Uterus (tissue), 4 donors: Measurements from ENCODE around the gene DIP2A. TPM values are rescaled to one million over a fixed set of nuclear protein-coding genes. Genes with fewer than 3 reads are reported as not detected.
"Not testable (repeated sequence)": the region's sequence is repeated elsewhere in the genome, so short reads cannot be mapped to it uniquely, and the experiment has no call there.

Experiments used
- DNase-seq, 2 donors: peaks; one replicate each; pipeline ENCODE4 v3.0.0-alpha.2; 2019 to 2020
- H3K27ac ChIP-seq, 2 donors: fragments of 200-600 bp; sonication (generic); 1 replicate in 1 of 2; 2 replicates in 1 of 2; pipeline ENCODE4 v1.5.1; 2016 to 2018
- H3K27me3 ChIP-seq, 2 donors: fragments of 200-600 bp; sonication (generic); one replicate each; pipeline ENCODE4 v1.5.1; 2018 to 2019; ENCODE audit warnings: control low read depth in 1 of 2
- H3K36me3 ChIP-seq, 2 donors: fragments of 200-600 bp; sonication (generic); one replicate each; pipeline ENCODE4 v1.5.1; 2019; ENCODE audit warnings: control low read depth in 1 of 2
- H3K4me1 ChIP-seq, 2 donors: fragments of 200-600 bp; sonication (generic); one replicate each; pipeline ENCODE4 v1.5.1; 2018 to 2019; ENCODE audit warnings: control low read depth in 1 of 2
- H3K4me3 ChIP-seq, 2 donors: fragments of 200-600 bp; sonication (generic); 1 replicate in 1 of 2; 2 replicates in 1 of 2; pipeline ENCODE4 v1.5.1; 2018 to 2019; ENCODE audit warnings: mild to moderate bottlenecking in 1 of 2
- H3K9me3 ChIP-seq, 2 donors: fragments of 200-600 bp; sonication (generic); one replicate each; pipeline ENCODE4 v1.5.1; 2019; ENCODE audit warnings: control low read depth in 1 of 2
- POLR2A ChIP-seq, 2 donors: fragments of 450-650 bp; IDR thresholded peaks; one replicate each; pipeline ENCODE4 v1.6.1; 2016; ENCODE audit warnings: antibody characterized with exemption in 2 of 2, mild to moderate bottlenecking in 1 of 2, moderate library complexity in 1 of 2
- intact Hi-C: fragments of 100-400 bp; cut with DNase I; formaldehyde crosslinking; loops from one replicate; pipeline ENCODE4 v1.15.1; 2023; ENCODE audit warnings: low total_unique reads
- total RNA-seq, 4 donors: library from RNA; depleted of rRNA in 3 of 4; stranded (reverse); fragments of >200 nt in 3 of 4; gene quantifications; one replicate each; pipeline versions ENCODE4 v1.1.0 to v1.2.4, GENCODE V29; 2014 to 2023
- TF ChIP-seq, protein P1 (sequence below), 4 experiments: fragments of 200-600 bp in 2 of 4; fragments of 450-650 bp in 2 of 4; sonication (generic) in 2 of 4; IDR thresholded peaks; one replicate each; pipeline ENCODE4 v1.5.1; 2016 to 2019; ENCODE audit warnings: antibody characterized with exemption in 4 of 4, mild to moderate bottlenecking in 2 of 4, moderate library complexity in 1 of 4
- donor health status: DM: yes; HTN: yes; CAD: no.

DIP2A gene
- total RNA-seq, 4 donors from 2014 or later = 51.0 to 56.3 (median 51.6) TPM

GRCh38 chr21:46441331-46441730 lies 17.4 kb upstream of the DIP2A start:
- no peak for DNase-seq
- Histone ChIP-seq H3K36me3 (no peaks in the 10 kb centered on the region), H3K9me3 (no peaks in the 10 kb centered on the region), H3K27me3 (no peaks in the 10 kb centered on the region), H3K4me3 (no peak overlapping the region), H3K27ac (no peak overlapping the region), H3K4me1 (no peaks in the 10 kb centered on the region)
- no peak for TF ChIP-seq POLR2A (IDR thresholded peaks at IDR 0.05)
- TF ChIP-seq, protein P1, sequence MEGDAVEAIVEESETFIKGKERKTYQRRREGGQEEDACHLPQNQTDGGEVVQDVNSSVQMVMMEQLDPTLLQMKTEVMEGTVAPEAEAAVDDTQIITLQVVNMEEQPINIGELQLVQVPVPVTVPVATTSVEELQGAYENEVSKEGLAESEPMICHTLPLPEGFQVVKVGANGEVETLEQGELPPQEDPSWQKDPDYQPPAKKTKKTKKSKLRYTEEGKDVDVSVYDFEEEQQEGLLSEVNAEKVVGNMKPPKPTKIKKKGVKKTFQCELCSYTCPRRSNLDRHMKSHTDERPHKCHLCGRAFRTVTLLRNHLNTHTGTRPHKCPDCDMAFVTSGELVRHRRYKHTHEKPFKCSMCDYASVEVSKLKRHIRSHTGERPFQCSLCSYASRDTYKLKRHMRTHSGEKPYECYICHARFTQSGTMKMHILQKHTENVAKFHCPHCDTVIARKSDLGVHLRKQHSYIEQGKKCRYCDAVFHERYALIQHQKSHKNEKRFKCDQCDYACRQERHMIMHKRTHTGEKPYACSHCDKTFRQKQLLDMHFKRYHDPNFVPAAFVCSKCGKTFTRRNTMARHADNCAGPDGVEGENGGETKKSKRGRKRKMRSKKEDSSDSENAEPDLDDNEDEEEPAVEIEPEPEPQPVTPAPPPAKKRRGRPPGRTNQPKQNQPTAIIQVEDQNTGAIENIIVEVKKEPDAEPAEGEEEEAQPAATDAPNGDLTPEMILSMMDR (IDR thresholded peaks at IDR 0.05) = no peak
- intact Hi-C loops = no loop called here

DNA sequence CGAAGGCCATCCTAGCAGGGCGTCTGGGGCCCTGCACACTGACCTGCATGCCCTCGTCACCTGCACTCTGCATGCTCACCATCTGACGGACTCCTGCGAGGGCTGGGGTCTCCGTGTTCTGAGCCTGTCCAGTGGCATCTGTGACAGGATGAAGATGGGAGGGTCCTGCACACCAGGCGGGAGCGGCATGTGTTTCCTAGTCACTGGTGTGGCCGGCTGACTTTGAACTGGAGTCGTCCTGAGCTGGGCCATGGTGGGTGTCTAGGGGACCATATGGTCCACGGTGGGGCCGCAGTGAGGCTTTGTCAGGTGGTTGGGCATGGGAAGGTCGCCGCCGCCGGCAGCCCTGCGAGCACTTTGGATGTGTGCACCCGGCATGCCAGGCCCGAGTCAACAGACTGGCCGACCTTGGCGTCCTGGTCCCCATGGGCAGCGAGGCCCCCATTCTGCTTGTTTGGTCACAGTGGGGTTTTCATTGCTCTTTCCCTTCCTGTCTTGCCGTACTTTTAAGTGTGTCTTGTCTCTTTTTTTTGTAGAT lies 16.7 kb upstream of the DIP2A start:
- DNase-seq = no peak
- H3K4me1 ChIP-seq = no peaks in the 10 kb centered on the region
- no peak for TF ChIP-seq POLR2A (IDR thresholded peaks at IDR 0.05)
- TF ChIP-seq, protein P1 (IDR thresholded peaks at IDR 0.05) = no peak
- H3K9me3 ChIP-seq = no peaks in the 10 kb centered on the region
- intact Hi-C loops = no loop called here
- H3K4me3 ChIP-seq = no peak overlapping the region
- H3K36me3 ChIP-seq = no peaks in the 10 kb centered on the region
- no peak overlapping the region for H3K27ac ChIP-seq
- no peaks in the 10 kb centered on the region for H3K27me3 ChIP-seq

GRCh38 chr21:46442938-46443337 lies 15.8 kb upstream of the DIP2A start:
- TF ChIP-seq, protein P1 (IDR thresholded peaks at IDR 0.05) = no peak
- TF ChIP-seq POLR2A (IDR thresholded peaks at IDR 0.05) = no peak
- intact Hi-C loops = no loop called here
- H3K4me3 ChIP-seq = no peak overlapping the region
- H3K36me3 ChIP-seq = no peaks in the 10 kb centered on the region
- no peaks in the 10 kb centered on the region for H3K9me3 ChIP-seq
- H3K4me1 ChIP-seq = no peaks in the 10 kb centered on the region
- no peak overlapping the region for H3K27ac ChIP-seq
- no peaks in the 10 kb centered on the region for H3K27me3 ChIP-seq
- DNase-seq = no peak

- Histone ChIP-seq H3K4me1 (no peaks in the 10 kb centered on the region), H3K9me3 (no peaks in the 10 kb centered on the region), H3K36me3 (no peaks in the 10 kb centered on the region), H3K4me3 (no peak overlapping the region), H3K27me3 (no peaks in the 10 kb centered on the region), H3K27ac (no peak overlapping the region)
- TF ChIP-seq, protein P1 (IDR thresholded peaks at IDR 0.05) = no peak
- no peak for TF ChIP-seq POLR2A (IDR thresholded peaks at IDR 0.05)
- intact Hi-C loops = no loop called here
- no peak for DNase-seq
Observed at GRCh38 chr21:46443910-46444309, 14.8 kb upstream of the DIP2A start.

DNA sequence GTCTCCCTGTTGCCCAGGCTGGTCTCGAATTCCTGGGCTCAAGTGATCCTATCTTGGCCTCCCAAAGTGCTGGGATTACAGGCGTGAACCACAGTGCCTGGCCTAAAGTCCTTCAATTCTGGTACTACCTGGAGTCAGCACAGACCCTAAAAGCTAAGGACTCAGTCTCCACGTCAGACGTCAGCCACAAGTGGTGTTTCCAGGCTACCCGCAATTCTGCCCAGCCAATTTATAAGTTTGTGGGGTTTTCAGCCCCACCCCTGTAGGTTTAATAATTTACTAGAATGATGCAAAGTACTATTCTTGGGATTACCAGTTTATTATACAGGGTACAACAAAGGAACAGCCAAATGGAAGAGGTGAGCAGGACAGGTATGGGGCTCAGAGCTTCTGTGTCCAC lies 10.6 kb upstream of the DIP2A start:
- TF ChIP-seq, protein P1 (IDR thresholded peaks at IDR 0.05) = no peak
- no peak for DNase-seq

GRCh38 chr21:46448855-46449254 lies 9.8 kb upstream of the DIP2A start:
- H3K27ac ChIP-seq, DNase-seq, H3K4me1 ChIP-seq, H3K4me3 ChIP-seq, H3K36me3 ChIP-seq, H3K9me3 ChIP-seq, H3K27me3 ChIP-seq, intact Hi-C loops: not testable (repeated sequence)

More for the DNA sequence above, 10.6 kb upstream of the DIP2A start:
- intact Hi-C loops = no loop called here
- Histone ChIP-seq H3K9me3 (no peaks in the 10 kb centered on the region), H3K27me3 (no peaks in the 10 kb centered on the region), H3K4me1 (no peaks in the 10 kb centered on the region), H3K27ac (no peak overlapping the region), H3K4me3 (no peak overlapping the region), H3K36me3 (no peaks in the 10 kb centered on the region)
